K562 (cell line): Measurements from ENCODE around the gene AQP4. TPM values are rescaled to one million over a fixed set of nuclear protein-coding genes. Genes with fewer than 3 reads are reported as not detected.
A peak's percentile ranks its signal among the peaks of the same experiment; 100 is the strongest.

Experiments used
- ATAC-seq: fragments of 200-7000 bp; cut with Tn5 transposase; 3 replicates; pipeline ENCODE4 v1.9.1; 2020; ENCODE audit warnings: moderate library complexity
- BruUV-seq: library from RNA; stranded (reverse); fragments of 400-500 nt; replicated peaks from 2 replicates; lab custom pipeline; 2021; lab: Mats Ljungman, UMichigan
- CTCF ChIA-PET: fragments of 300-600 bp; formaldehyde crosslinking; extraction: SDS; loops from one replicate; lab custom pipeline; 2021; ENCODE audit warnings: low intra/inter-chr PET ratio; lab: Yijun Ruan, JAX
- POLR2A ChIA-PET: fragments of 300-600, 350-650 bp; sonication (Branson Sonifier 250); formaldehyde crosslinking; extraction: SDS; loops from one replicate; lab custom pipeline; 2021; ENCODE audit warnings: antibody characterized with exemption, inconsistent platforms; lab: Yijun Ruan, JAX
- DNase-seq, 4 experiments: peaks; one replicate each; pipeline versions ENCODE4 v3.0.0 to v3.0.0-alpha.2; 2011 to 2018; ENCODE audit warnings: low spot score in 3 of 4, mixed read lengths in 3 of 4; ENCODE audit errors: extremely low read depth in 1 of 4
- FAIRE-seq: peaks from 2 replicates; lab custom pipeline; 2011; peaks lifted over from hg19 to GRCh38; lab: Jason Lieb, UNC
- H2AFZ ChIP-seq: 2 replicates; pipeline ENCODE4 v1.6.0; 2011; ENCODE audit warnings: low read depth, low read length, control low read depth, inconsistent platforms
- H3K27ac ChIP-seq: fragments of 200-600 bp; 3 replicates; pipeline ENCODE4 v1.8.0; 2011; ENCODE audit warnings: low read depth, mild to moderate bottlenecking, control low read depth, inconsistent platforms, low read length, moderate library complexity, mixed read lengths; ENCODE audit errors: extremely low read depth
- H3K27me3 ChIP-seq, 2 experiments: fragments of 300-600 bp in 1 of 2; 2 replicates in 1 of 2; 3 replicates in 1 of 2; pipeline versions ENCODE4 v1.6.0 to v1.8.0; 2011; ENCODE audit warnings: inconsistent platforms in 2 of 2, low read length in 2 of 2, mild to moderate bottlenecking in 1 of 2, mixed read lengths in 1 of 2, moderate library complexity in 1 of 2; ENCODE audit not compliant: control insufficient read depth in 2 of 2, insufficient read depth in 2 of 2
- H3K36me3 ChIP-seq: fragments of 300-600 bp; 3 replicates; pipeline ENCODE4 v1.8.0; 2011; ENCODE audit warnings: mild to moderate bottlenecking, low read length, inconsistent platforms; ENCODE audit not compliant: control insufficient read depth, insufficient read depth
- H3K4me1 ChIP-seq, 2 experiments: fragments of 200-600 bp in 1 of 2; replicated peaks in 1 of 2; 2 replicates in 1 of 2; 3 replicates in 1 of 2; pipeline versions ENCODE4 v1.5.1 to v1.8.0; 2011; ENCODE audit warnings: inconsistent platforms in 2 of 2, low read length in 2 of 2, mild to moderate bottlenecking in 1 of 2, mixed read lengths in 1 of 2, moderate library complexity in 1 of 2; ENCODE audit not compliant: control insufficient read depth in 2 of 2, insufficient read depth in 2 of 2
- H3K4me2 ChIP-seq: 2 replicates; pipeline ENCODE4 v1.6.1; 2011; ENCODE audit warnings: low read length, control low read depth, inconsistent platforms, mixed read lengths; ENCODE audit not compliant: insufficient read depth
- H3K4me3 ChIP-seq: fragments of 200-600 bp; sonication (generic), shearing (Covaris generic); 2 replicates; pipeline ENCODE4 v1.5.1; 2016; ENCODE audit warnings: control low read depth, inconsistent platforms
- H3K79me2 ChIP-seq: fragments of 200-600 bp; 3 replicates; pipeline ENCODE4 v1.8.0; 2011; ENCODE audit warnings: low read length, inconsistent platforms; ENCODE audit not compliant: control insufficient read depth, insufficient read depth
- H3K9ac ChIP-seq, 2 experiments: 2 replicates each; pipeline versions ENCODE4 v1.6.0 to v1.6.1; 2011; ENCODE audit warnings: low read depth in 2 of 2, low read length in 2 of 2, control low read depth in 1 of 2, inconsistent platforms in 1 of 2, mild to moderate bottlenecking in 1 of 2, mixed read lengths in 1 of 2; ENCODE audit not compliant: insufficient read depth in 1 of 2
- H3K9me1 ChIP-seq: one replicate; pipeline ENCODE4 v1.6.0; 2011; ENCODE audit warnings: inconsistent platforms, mild to moderate bottlenecking, low read length, moderate library complexity; ENCODE audit not compliant: control insufficient read depth, insufficient read depth
- H3K9me3 ChIP-seq: replicated peaks from 2 replicates; pipeline ENCODE4 v1.5.1; 2011; ENCODE audit warnings: low read depth, low read length, inconsistent platforms; ENCODE audit not compliant: control insufficient read depth, insufficient read depth
- H4K20me1 ChIP-seq: replicated peaks from 2 replicates; pipeline ENCODE4 v1.6.1; 2011; ENCODE audit warnings: low read length, inconsistent platforms, mixed read lengths; ENCODE audit not compliant: control insufficient read depth, insufficient read depth
- ELF1 ChIP-seq: fragments of 200-800 bp; sonication (Bioruptor generic); IDR thresholded peaks from 2 replicates; pipeline ENCODE4 v1.6.1; 2016; ENCODE audit warnings: missing genetic modification characterization, missing compliant biosample characterization
- ETV1 ChIP-seq: fragments of 450-650 bp; conservative IDR thresholded peaks from 2 replicates; pipeline ENCODE4 v1.6.1; 2016; ENCODE audit warnings: missing genetic modification characterization, control low read depth, low read depth, missing compliant biosample characterization
- JUN ChIP-seq, 2 experiments: sonication (generic) in 1 of 2; formaldehyde crosslinking in 1 of 2; IDR thresholded peaks; 2 replicates each; pipeline versions ENCODE4 v1.6.1 to v1.8.0; 2012 to 2022; ENCODE audit warnings: borderline replicate concordance in 2 of 2, mild to moderate bottlenecking in 2 of 2, improper control_type of control experiment in 1 of 2, low read depth in 1 of 2, low read length in 1 of 2, missing genetic modification reagents in 1 of 2
- KDM5B ChIP-seq: fragments of 200-600 bp; sonication (generic); IDR thresholded peaks from 2 replicates; pipeline ENCODE4 v1.6.1; 2012; ENCODE audit warnings: low read depth, mild to moderate bottlenecking, moderate library complexity, low read length, control low read depth, inconsistent platforms; ENCODE audit not compliant: insufficient replicate concordance
- KHSRP ChIP-seq: fragments of 450-650 bp; IDR thresholded peaks from 2 replicates; pipeline ENCODE4 v1.6.1; 2017
- MTA3 ChIP-seq: fragments of 450-650 bp; formaldehyde crosslinking; IDR thresholded peaks from 2 replicates; pipeline ENCODE4 v1.6.1; 2017; ENCODE audit warnings: mild to moderate bottlenecking, borderline replicate concordance
- MXD1 ChIP-seq: fragments of 250-450 bp; sonication (Bioruptor Pico); IDR thresholded peaks from 2 replicates; pipeline ENCODE4 v1.8.0; 2021; ENCODE audit warnings: borderline replicate concordance, mild to moderate bottlenecking, moderate library complexity; ENCODE audit not compliant: poor library complexity, severe bottlenecking
- NFIC ChIP-seq: fragments of 450-650 bp; IDR thresholded peaks from 2 replicates; pipeline ENCODE4 v1.6.1; 2017; ENCODE audit warnings: mild to moderate bottlenecking, inconsistent platforms
- ZBTB43 ChIP-seq: sonication (generic); formaldehyde crosslinking; IDR thresholded peaks from 2 replicates; pipeline ENCODE4 v1.8.0; 2023; ENCODE audit warnings: mild to moderate bottlenecking, missing genetic modification reagents
- ZNF561 ChIP-seq: fragments of 450-650 bp; formaldehyde crosslinking; conservative IDR thresholded peaks from 2 replicates; pipeline ENCODE4 v1.4.0; 2020; ENCODE audit warnings: mild to moderate bottlenecking, moderate library complexity
- ZNF695 ChIP-seq: fragments of 450-650 bp; formaldehyde crosslinking; IDR thresholded peaks from 2 replicates; pipeline ENCODE4 v1.4.0; 2020; ENCODE audit warnings: mild to moderate bottlenecking, moderate library complexity
- WGBS: fragments of 100-300 bp; shearing (Covaris generic); methylation state at CpG from one replicate; pipeline ENCODE4 v1.1.6; 2016; ENCODE audit warnings: low coverage, mixed read lengths; ENCODE audit not compliant: insufficient coverage; ENCODE audit errors: missing lambda C conversion rate; 5-methylcytosine and 5-hydroxymethylcytosine counted together
- in situ Hi-C: fragments of 300-500 bp; cut with MboI; formaldehyde crosslinking; loops from 4 replicates; pipeline ENCODE4 v1.15.0; 2018; ENCODE audit warnings: inconsistent platforms, mixed read lengths
- intact Hi-C: fragments of 100-400 bp; cut with micrococcal nuclease; formaldehyde crosslinking; loops from 2 replicates; pipeline ENCODE4 v1.14.2; 2022
- polyA plus RNA-seq, 8 experiments: library from polyadenylated mRNA; depleted of rRNA in 4 of 8; stranded (reverse) in 5 of 8; unstranded in 3 of 8; fragments of >200 nt; fragmentation: Nextera tagmentation in 2 of 8; fragmentation: Illumina TruSeq in 1 of 8; extraction: Ambion mirVana in 2 of 8; extraction: Trizol in 1 of 8; gene quantifications; 2 replicates each; pipeline versions ENCODE4 v1.2.1 to v1.2.3, GENCODE V29; 2011 to 2014; ENCODE audit warnings: inconsistent platforms in 1 of 8, missing spikeins in 1 of 8
- total RNA-seq, 7 experiments: library from RNA; depleted of rRNA in 6 of 7; stranded (reverse); fragments of >200 nt in 6 of 7; fragmentation: Illumina TruSeq in 2 of 7; extraction: Trizol in 2 of 7; gene quantifications; 2 replicates each; pipeline versions ENCODE4 v1.2.1 to v1.2.3, GENCODE V29; 2011 to 2021; ENCODE audit warnings: low replicate concordance in 1 of 7

AQP4 gene
- total and polyA plus RNA-seq, 9 of the 15 experiments (the other 6 are each of a cell fraction or from before 2014, with no cell fraction given): 0.31 TPM; not detected in 8

DNA sequence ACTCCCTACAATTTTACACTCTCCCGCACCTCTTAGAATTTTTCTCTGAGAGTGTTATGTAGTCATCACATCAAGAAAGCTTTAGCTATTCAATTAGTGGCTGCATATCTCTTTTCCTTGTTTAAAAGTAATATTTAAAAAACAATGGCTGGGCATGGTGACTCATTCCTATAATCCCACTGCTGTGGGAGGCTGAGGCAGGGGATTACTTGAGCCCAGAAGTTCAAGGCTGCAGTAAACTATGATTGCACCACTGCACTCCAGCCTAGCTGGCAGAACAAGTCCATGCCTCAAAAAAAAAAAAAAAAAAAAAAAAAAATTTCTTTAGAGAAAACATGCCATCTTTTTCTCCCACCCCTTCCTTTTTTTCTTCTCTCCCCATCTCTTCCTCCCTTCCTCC lies 44.3 kb downstream of the AQP4 start (continued):
- TF ChIP-seq ZNF561 (no peak), MXD1 (no peak), ELF1 (tag) (no peak), MTA3 (no peak), ETV1 (tag) (no peak), JUN (IDR thresholded peaks at IDR 0.05; ENCODE audit: borderline replicate concordance, low read depth, low read length) (no peak), JUN (CRISPR knock-in tag; IDR thresholded peaks at IDR 0.05; ENCODE audit: borderline replicate concordance) (no peak), ZBTB43 (CRISPR knock-in tag) (no peak), KDM5B (no peak), ZNF695 (no peak)

- 0% methylated on average over 1 of the region's 1 CpG for WGBS
- Histone ChIP-seq H3K4me2 (no peak overlapping the region), H3K27ac (no peak overlapping the region), H3K9me3 (peaks cover 2% of the 10 kb centered on the region; the same call in 1 of the 2 replicates), H3K27me3 (no peaks in the 10 kb centered on the region), H3K9me1 (no peaks in the 10 kb centered on the region), H3K36me3 (no peaks in the 10 kb centered on the region), H3K9ac (no peak overlapping the region), H2AFZ (no peak overlapping the region), H3K4me1 (no peaks in the 10 kb centered on the region), H3K4me3 (no peak overlapping the region), H4K20me1 (no peaks in the 10 kb centered on the region), H3K79me2 (no peaks in the 10 kb centered on the region)
- DNase-seq (no peak), ATAC-seq (no peak), FAIRE-seq (no peak)
- ChIA-PET CTCF (no interaction called here), POLR2A (no interaction called here)
- TF ChIP-seq KHSRP (no peak), NFIC (peak; percentile 10; the same call in 1 of the 2 replicates)
- intact Hi-C loops (no loop called here), in situ Hi-C loops (no loop called here)
- BruUV-seq: no TSS peak
These were observed 46.5 kb downstream of the AQP4 start for GRCh38 chr18:26819046-26819445.
